WTC11 (cell line): ENCODE data around the gene ZNF593.

Experiments
- ATF6 ChIP-seq: sonication (generic); formaldehyde crosslinking; IDR thresholded peaks from 2 replicates; pipeline ENCODE4 v1.8.1; 2023; ENCODE audit warnings: mild to moderate bottlenecking, missing genetic modification reagents
- CBFB ChIP-seq: sonication (generic); formaldehyde crosslinking; IDR thresholded peaks from 2 replicates; pipeline ENCODE4 v1.8.1; 2022; ENCODE audit warnings: mild to moderate bottlenecking, low read depth, missing genetic modification reagents
- CTCF ChIP-seq: fragments of 200-600 bp; IDR thresholded peaks from 2 replicates; pipeline ENCODE4 v1.8.0; 2022; ENCODE audit warnings: antibody characterized with exemption
- E2F1 ChIP-seq: sonication (generic); formaldehyde crosslinking; IDR thresholded peaks from 2 replicates; pipeline ENCODE4 v1.8.0; 2022; ENCODE audit warnings: mild to moderate bottlenecking, missing genetic modification reagents
- NFE2L1 ChIP-seq: sonication (generic); formaldehyde crosslinking; IDR thresholded peaks from 2 replicates; pipeline ENCODE4 v1.8.1; 2023; ENCODE audit warnings: missing genetic modification reagents
- NFYB ChIP-seq: sonication (generic); formaldehyde crosslinking; conservative IDR thresholded peaks from 2 replicates; pipeline ENCODE4 v1.8.0; 2022; ENCODE audit warnings: low read depth, missing genetic modification reagents
- SMAD3 ChIP-seq: sonication (generic); formaldehyde crosslinking; IDR thresholded peaks from 2 replicates; pipeline ENCODE4 v1.8.0; 2022; ENCODE audit warnings: missing genetic modification reagents, mild to moderate bottlenecking, borderline replicate concordance
- USF2 ChIP-seq: sonication (generic); formaldehyde crosslinking; IDR thresholded peaks from 2 replicates; pipeline ENCODE4 v1.8.1; 2023; ENCODE audit warnings: mild to moderate bottlenecking, missing genetic modification reagents, moderate library complexity
- ZNF121 ChIP-seq: sonication (generic); formaldehyde crosslinking; IDR thresholded peaks from 2 replicates; pipeline ENCODE4 v1.8.0; 2023; ENCODE audit warnings: missing genetic modification reagents
- ZNF281 ChIP-seq: sonication (generic); formaldehyde crosslinking; IDR thresholded peaks from 2 replicates; pipeline ENCODE4 v1.8.0; 2023; ENCODE audit warnings: mild to moderate bottlenecking, missing genetic modification reagents
- ZNF317 ChIP-seq: sonication (generic); formaldehyde crosslinking; IDR thresholded peaks from 2 replicates; pipeline ENCODE4 v1.8.1; 2023; ENCODE audit warnings: low read depth, mild to moderate bottlenecking, moderate library complexity, missing genetic modification reagents, borderline replicate concordance

- TF ChIP-seq CTCF (no peak), CBFB (CRISPR knock-in tag) (no peak), ZNF281 (CRISPR knock-in tag) (no peak), SMAD3 (CRISPR knock-in tag) (no peak), NFE2L1 (CRISPR knock-in tag) (no peak), ZNF121 (no peak), NFYB (CRISPR knock-in tag) (no peak), ZNF317 (no peak), E2F1 (CRISPR knock-in tag) (no peak), USF2 (CRISPR knock-in tag) (no peak), ATF6 (no peak)
Observed at GRCh38 chr1:26184086-26184485, 14.4 kb downstream of the ZNF593 start.
